ENCODE data around the gene ZBTB8A. TPM values are rescaled to one million over a fixed set of nuclear protein-coding genes. Genes with fewer than 3 reads are reported as not detected.

The ZBTB8A gene
- total RNA-seq, 2 experiments from 2014 or later: 0.29 to 0.54 TPM

DNA sequence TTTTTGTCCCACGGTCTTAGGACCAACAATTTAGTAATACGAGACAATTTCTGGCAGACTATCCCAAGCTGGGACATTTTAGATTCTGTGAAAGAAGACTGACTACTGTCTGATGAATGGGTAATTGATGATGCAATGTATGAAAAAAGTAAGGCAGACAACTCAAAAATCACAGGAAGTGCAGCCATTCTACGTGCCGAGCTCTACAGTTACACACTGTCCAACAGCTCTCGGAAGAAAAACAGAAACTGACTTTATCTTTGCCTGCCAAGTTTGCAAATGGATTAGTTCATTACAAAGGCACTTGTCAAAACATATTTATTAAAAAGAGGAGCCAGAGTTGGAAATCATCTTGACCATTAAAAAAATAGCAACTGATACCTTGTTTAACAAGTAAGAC lies 43.1 kb upstream of the ZBTB8A start:
- H3K36me3 ChIP-seq (ENCODE audit: insufficient read depth, low read length): no peaks in the 10 kb centered on the region
- H3K79me2 ChIP-seq (ENCODE audit: insufficient read depth, low read depth, low read length): no peaks in the 10 kb centered on the region
- H2AFZ ChIP-seq (ENCODE audit: low read length): no peak overlapping the region
- H3K4me1 ChIP-seq (ENCODE audit: insufficient read depth, low read length, poor library complexity, severe bottlenecking): no peaks in the 10 kb centered on the region
- H3K4me3 ChIP-seq (ENCODE audit: low read depth, low read length, poor library complexity, severe bottlenecking): no peak overlapping the region
- intact Hi-C loops (cut with micrococcal nuclease; ENCODE audit: unreplicated experiment): no loop called here
- no peak overlapping the region for H3K27ac ChIP-seq (ENCODE audit: low read depth, low read length, poor library complexity, severe bottlenecking)
- DNase-seq (ENCODE audit: low spot score): no peak
- no peaks in the 10 kb centered on the region for H3K9me3 ChIP-seq (ENCODE audit: low read length)
- no peaks in the 10 kb centered on the region for H4K20me1 ChIP-seq (ENCODE audit: insufficient read depth, low read length)
- POLR2A ChIA-PET: interaction anchor here (1.3 kb wide), 1 partner anchor 24 kb away, joined by 7 read pairs; no protein-coding TSS in a partner anchor
- CTCF ChIA-PET (ENCODE audit: unreplicated experiment): no interaction called here
- no peak overlapping the region for H3K4me2 ChIP-seq (ENCODE audit: low read length)
- TF ChIP-seq EZH2phosphoT487 (IDR thresholded peaks at IDR 0.05; ENCODE audit: borderline replicate concordance, low read depth, low read length): no peak
- TF ChIP-seq, protein P1, sequence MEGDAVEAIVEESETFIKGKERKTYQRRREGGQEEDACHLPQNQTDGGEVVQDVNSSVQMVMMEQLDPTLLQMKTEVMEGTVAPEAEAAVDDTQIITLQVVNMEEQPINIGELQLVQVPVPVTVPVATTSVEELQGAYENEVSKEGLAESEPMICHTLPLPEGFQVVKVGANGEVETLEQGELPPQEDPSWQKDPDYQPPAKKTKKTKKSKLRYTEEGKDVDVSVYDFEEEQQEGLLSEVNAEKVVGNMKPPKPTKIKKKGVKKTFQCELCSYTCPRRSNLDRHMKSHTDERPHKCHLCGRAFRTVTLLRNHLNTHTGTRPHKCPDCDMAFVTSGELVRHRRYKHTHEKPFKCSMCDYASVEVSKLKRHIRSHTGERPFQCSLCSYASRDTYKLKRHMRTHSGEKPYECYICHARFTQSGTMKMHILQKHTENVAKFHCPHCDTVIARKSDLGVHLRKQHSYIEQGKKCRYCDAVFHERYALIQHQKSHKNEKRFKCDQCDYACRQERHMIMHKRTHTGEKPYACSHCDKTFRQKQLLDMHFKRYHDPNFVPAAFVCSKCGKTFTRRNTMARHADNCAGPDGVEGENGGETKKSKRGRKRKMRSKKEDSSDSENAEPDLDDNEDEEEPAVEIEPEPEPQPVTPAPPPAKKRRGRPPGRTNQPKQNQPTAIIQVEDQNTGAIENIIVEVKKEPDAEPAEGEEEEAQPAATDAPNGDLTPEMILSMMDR (conservative IDR thresholded peaks at IDR 0.05; ENCODE audit: low read length): no peak
- BruUV-seq (replicated peaks): no TSS peak
- no peaks in the 10 kb centered on the region for H3K9me2 ChIP-seq (ENCODE audit: insufficient read depth, low read length)

DNA sequence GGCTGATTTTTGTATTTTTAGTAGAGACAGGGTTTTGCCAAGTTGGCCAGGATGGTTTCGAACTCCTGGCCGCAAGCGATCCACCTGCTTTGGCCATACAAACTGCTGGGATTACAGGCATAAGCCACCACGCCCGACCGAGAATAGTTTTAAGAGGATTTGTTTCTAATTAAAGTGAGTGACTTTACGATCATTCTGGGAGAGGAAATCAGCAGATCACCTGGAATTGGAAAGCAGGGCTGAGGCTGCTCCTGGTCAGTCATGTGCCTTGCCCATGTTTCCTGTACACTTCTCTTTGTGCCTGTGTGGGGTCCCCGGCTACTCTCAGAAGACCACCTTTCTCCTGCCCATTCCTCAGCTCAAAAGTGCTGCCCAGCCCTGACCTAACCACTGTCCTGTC lies 40.5 kb upstream of the ZBTB8A start:
- no peak overlapping the region for H3K4me2 ChIP-seq (ENCODE audit: low read length)
- H2AFZ ChIP-seq (ENCODE audit: low read length): no peak overlapping the region
- H3K36me3 ChIP-seq (ENCODE audit: insufficient read depth, low read length): no peaks in the 10 kb centered on the region
- H3K4me1 ChIP-seq (ENCODE audit: insufficient read depth, low read length, poor library complexity, severe bottlenecking): no peaks in the 10 kb centered on the region
- TF ChIP-seq, protein P1 (conservative IDR thresholded peaks at IDR 0.05; ENCODE audit: low read length): no peak
- no peak for TF ChIP-seq EZH2phosphoT487 (IDR thresholded peaks at IDR 0.05; ENCODE audit: borderline replicate concordance, low read depth, low read length)
- no peak overlapping the region for H3K4me3 ChIP-seq (ENCODE audit: low read depth, low read length, poor library complexity, severe bottlenecking)
- no peaks in the 10 kb centered on the region for H3K9me3 ChIP-seq (ENCODE audit: low read length)
- no peaks in the 10 kb centered on the region for H3K9me2 ChIP-seq (ENCODE audit: insufficient read depth, low read length)
- no peaks in the 10 kb centered on the region for H3K79me2 ChIP-seq (ENCODE audit: insufficient read depth, low read depth, low read length)
- intact Hi-C loops (cut with micrococcal nuclease; ENCODE audit: unreplicated experiment): no loop called here
- DNase-seq (ENCODE audit: low spot score): no peak
- CTCF ChIA-PET (ENCODE audit: unreplicated experiment): no interaction called here
- no peak overlapping the region for H3K27ac ChIP-seq (ENCODE audit: low read depth, low read length, poor library complexity, severe bottlenecking)
- POLR2A ChIA-PET: no interaction called here
- BruUV-seq (replicated peaks): no TSS peak
- H4K20me1 ChIP-seq (ENCODE audit: insufficient read depth, low read length): no peaks in the 10 kb centered on the region

DNA sequence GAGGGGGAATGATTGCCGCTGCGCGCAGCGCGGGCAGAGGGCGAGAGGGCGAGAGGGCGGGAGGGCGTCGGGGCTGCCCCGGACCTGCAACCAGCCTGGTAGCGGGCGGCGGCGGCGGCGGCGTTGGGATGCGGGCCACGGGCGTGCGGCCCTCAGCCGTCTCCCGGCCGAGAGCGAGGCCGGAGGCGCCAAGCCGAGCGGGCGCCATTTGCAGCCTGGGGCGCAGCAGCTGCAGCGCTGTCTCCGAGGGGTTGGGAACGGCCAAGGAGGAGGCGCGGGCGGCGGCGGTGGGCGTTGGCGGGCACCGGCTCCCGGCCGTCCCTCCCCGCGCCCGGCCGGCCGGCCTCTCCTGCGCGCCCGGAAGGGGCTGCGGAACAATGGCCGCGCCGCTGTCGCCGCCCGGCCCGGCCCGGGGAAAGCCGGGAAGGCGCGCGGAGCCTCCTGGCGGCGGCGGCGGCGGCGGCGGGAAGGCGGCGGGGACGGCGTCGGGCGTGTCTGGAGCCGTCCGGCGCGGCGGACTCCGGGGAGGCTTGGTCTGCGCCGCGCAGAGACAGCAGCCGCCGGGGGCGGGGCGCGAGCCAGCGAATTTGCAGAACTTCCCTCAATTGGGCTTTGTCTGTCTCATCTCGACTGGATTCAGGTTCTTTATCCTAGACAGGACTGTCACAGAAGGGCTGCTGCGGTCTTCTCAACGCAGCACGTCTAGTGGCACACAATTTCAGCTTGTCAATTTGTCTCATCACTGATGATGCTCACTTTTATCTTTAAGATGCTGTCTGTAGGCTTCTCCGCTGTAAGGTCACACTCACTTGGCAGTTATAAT lies 38.6 kb upstream of the ZBTB8A start:
- ChIA-PET POLR2A (no interaction called here), CTCF (ENCODE audit: unreplicated experiment) (no interaction called here)
- Histone ChIP-seq H3K79me2 (ENCODE audit: insufficient read depth, low read depth, low read length) (no peaks in the 10 kb centered on the region), H2AFZ (ENCODE audit: low read length) (no peak overlapping the region; the same call in 1 of the 2 replicates), H3K9me3 (ENCODE audit: low read length) (no peaks in the 10 kb centered on the region), H3K4me1 (ENCODE audit: insufficient read depth, low read length, poor library complexity, severe bottlenecking) (no peaks in the 10 kb centered on the region), H4K20me1 (ENCODE audit: insufficient read depth, low read length) (no peaks in the 10 kb centered on the region), H3K9me2 (ENCODE audit: insufficient read depth, low read length) (no peaks in the 10 kb centered on the region), H3K27ac (ENCODE audit: low read depth, low read length, poor library complexity, severe bottlenecking) (no peak overlapping the region), H3K4me2 (ENCODE audit: low read length) (peak overlapping the region; percentile 63), H3K36me3 (ENCODE audit: insufficient read depth, low read length) (no peaks in the 10 kb centered on the region), H3K4me3 (ENCODE audit: low read depth, low read length, poor library complexity, severe bottlenecking) (peak overlapping the region; percentile 64)
- intact Hi-C loops (cut with micrococcal nuclease; ENCODE audit: unreplicated experiment): no loop called here
- TF ChIP-seq, protein P1 (conservative IDR thresholded peaks at IDR 0.05; ENCODE audit: low read length): no peak
- no peak for TF ChIP-seq EZH2phosphoT487 (IDR thresholded peaks at IDR 0.05; ENCODE audit: borderline replicate concordance, low read depth, low read length)
- no TSS peak for BruUV-seq (replicated peaks)
- peak; percentile 21 for DNase-seq (ENCODE audit: low spot score)
